HG03066 (cell line): ENCODE results near the gene ELAVL4.
"Not testable (repeated sequence)": the region's sequence is repeated elsewhere in the genome, so short reads cannot be mapped to it uniquely, and the experiment has no call there.

Source experiments
- ATAC-seq: cut with Tn5 transposase; IDR thresholded peaks from one replicate; pipeline ENCODE4 v1.9.1; 2021; ENCODE audit warnings: low read depth; ENCODE audit not compliant: unreplicated experiment

Gene ELAVL4

DNA sequence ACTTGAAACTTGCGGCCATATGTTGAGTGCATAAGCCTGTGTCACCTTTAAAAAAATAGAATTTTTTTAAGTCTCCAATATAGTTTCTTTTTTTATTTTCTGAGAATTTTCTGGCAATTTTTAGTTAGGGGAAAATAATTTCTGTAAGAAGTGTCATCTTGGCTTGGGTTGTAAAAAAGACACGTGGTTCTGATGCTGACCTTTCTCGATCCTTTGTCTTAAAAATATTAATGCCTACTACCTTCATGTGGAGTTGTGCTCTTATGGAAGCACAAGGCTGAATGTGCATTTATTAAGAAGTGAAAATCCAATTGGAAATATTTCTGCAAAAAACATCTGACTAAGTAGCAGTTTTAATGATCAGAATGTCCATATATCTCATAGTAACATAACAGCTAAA, 3.5 kb downstream of the ELAVL4 start:
- ATAC-seq = no peak

- ATAC-seq = no peak
Measured at GRCh38 chr1:50123071-50123470, 14.4 kb downstream of the ELAVL4 start.

DNA sequence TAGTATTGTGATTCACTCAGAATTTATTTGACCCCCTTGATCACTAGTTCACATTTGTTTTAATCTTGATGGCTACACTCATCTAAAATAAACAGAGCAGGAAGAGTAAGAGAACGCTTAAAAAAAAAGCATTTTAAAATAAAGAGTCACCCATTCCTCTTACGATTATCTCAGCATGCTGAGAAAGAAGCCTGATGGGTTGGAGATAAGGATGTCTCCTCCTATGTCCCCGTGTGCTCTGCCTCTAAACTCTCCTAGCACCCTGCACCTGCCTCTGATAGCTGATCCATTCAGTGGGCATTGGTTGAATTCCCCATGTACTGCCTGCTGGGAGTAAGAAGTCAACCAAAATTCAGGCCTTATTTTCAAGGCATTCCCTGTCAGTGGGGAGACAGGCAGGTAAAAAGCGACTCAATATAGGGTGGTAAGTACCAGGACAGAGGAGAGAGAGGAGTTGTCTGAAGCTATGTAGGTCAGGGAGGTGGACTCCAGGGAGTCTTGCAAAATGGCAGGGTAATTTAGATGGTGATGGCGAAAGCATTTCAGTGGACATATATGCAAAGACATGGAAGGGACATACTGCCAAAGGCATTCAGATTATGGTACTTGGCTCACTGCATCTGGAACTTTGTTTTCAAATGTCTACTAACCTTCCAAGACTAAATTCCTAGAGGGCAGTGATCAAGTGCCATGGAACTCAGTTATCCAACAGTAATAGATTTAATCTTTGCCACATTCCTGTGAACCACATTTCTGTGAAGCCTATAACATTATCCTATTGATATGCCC, 18.4 kb downstream of the ELAVL4 start:
- ATAC-seq = no peak

- no peak for ATAC-seq
Measured at GRCh38 chr1:50129201-50129600, 20.5 kb downstream of the ELAVL4 start.

- no peak for ATAC-seq
Measured at GRCh38 chr1:50132347-50132894, 23.7 kb downstream of the ELAVL4 start.

- ATAC-seq = no peak
Measured at GRCh38 chr1:50135716-50136115, 27.0 kb downstream of the ELAVL4 start.

- no peak for ATAC-seq
Measured at GRCh38 chr1:50139339-50140181, 30.8 kb downstream of the ELAVL4 start.

DNA sequence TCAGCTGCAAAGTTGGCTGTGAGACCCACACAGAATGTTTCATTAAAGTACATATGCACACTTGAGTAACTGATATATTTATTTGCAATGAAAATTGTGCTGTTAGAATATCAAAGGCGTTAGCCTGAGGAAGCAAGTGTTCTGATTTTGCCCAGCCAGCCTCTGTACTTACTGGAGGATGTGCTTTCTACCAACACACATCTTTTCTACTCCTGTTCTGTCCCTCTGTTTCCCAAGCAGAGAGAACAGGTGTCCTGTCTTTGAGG, 31.4 kb downstream of the ELAVL4 start:
- ATAC-seq = no peak

DNA sequence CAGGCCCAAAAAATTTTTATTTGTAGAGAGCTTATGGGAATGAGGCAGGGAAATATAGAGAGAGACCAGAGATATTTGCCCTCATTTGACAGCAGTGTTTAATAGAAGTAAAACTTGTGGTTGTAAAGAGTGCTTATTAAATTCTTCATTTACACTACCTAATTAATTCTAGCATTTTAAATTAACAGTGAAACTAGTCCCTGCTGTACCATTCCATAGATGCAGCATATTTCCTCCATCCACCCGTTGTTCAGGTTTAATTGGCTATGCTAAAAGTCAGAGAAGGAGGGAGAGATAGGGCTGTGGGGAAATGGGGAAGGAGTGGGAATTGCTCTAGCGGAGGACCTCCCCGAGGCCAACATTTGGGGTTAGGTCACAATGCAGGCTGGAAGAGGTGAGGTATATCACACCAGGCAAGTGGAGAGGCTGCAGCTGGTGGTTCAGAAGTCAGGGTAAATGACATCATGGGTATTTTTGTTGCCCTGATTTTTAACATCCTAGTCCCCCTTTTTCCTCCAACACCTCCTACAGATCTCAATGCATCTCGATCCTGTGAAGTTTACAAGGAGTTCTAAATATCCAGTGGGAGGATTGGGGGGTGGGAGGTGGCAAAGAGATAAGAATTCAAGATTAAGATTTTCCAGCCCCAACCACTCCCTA, 38.6 kb downstream of the ELAVL4 start:
- ATAC-seq = no peak

GRCh38 chr1:50148142-50148923, 39.6 kb downstream of the ELAVL4 start:
- no peak for ATAC-seq

GRCh38 chr1:50152236-50152635, 43.5 kb downstream of the ELAVL4 start:
- no peak for ATAC-seq

DNA sequence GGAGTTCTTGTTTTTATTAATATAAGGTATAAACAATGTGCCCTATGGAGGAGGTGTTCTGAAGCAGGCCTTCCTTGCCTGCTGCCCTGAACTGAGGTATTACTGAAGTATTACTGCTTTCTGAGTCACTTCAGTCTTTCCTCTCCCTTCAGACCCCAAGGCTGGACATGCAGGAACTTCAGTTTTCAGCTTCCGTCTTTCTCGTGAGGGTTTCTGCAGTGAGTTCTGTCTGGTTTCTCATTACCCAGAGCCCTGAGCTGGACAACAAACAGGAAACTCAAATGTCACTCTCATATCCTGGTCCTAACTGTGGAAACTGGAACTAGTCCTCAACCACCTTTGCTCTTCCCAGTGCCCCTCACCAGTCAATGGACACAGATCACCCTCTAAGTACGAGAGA, 46.8 kb downstream of the ELAVL4 start:
- no peak for ATAC-seq

DNA sequence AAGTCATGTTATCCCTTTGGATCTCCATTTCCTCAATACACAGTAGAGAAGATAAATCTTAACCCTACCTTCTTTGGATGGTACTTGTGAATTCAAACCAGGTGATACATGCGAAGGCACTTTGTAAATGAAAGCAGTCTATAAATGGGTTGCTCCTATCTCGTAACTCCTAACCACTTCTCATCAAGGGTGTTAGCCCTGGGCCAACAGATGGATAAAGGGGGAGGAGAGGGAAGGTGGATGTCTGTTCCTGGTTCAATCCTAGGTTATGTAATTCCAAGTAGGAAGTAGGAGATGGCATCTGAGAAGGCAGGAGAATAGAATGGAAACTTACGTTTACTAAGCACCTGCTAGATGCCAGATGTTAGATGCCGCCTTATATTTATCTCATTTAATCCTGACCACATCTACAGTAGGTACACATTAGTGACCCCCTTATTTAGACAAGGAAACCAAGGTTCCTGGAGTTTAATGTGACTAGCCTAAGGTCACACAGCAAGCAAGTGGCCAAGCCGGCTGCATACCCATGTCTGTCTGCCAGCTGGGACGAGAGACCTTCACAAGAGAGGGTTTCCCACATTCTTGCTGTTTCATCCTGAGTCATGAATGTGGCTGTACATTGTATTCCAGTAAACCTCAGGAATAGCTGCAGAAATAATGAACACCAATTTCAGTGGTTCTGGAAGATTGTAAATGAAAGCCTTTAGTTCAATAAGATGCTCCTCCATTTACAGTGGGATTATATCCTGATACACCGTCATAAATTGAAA, 47.7 kb downstream of the ELAVL4 start:
- ATAC-seq = no peak

DNA sequence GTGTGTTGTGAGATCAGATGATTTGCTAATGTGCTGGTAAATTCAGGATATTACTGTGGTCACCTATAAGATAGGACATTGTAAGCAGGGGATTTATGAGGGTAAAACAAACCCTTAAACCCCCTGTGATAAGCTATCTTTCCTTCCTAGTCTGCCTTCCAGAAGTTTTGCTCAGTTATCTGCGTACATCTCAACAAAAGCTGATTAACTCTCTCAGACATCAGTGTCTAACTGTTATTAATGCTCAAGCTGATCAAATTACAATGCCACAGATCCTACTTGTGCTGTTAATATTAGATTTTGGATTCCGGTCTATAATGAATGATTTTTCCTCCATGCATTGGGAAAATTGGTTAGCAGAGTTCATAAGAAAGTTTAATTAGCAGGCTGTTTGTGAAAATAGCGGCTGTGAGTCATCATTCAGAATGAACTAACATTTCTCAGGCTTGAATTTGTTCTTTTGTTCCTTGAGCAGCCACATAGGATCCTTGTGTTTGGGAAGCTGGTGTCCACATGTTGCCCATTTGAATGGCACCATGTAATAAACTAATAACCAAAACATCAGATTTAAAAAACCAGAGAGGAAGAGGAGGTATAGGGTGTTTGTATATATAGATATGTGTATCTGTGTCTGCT, 48.7 kb downstream of the ELAVL4 start:
- no peak for ATAC-seq

GRCh38 chr1:50158421-50158820, 49.7 kb downstream of the ELAVL4 start:
- no peak for ATAC-seq

DNA sequence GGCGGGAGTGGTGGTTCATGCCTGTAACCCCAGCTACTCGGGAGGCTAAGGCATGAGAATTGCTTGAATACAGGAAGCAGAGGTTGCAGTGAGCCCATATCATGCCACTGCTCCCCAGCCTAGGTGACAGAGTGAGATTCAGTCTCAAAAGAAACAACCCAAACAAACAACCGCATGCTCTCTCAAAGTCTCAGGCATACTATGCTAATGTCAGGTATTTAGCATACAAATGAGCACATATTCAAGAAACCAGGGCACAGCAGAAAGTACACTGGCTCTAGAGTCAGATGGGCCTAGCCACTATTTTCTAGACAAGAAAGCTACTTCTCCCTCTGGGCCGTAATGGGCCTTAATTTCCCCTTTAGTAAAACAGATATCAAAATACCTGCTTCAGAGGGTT, 55.0 kb downstream of the ELAVL4 start:
- no peak for ATAC-seq

- ATAC-seq = not testable (repeated sequence)
Measured at GRCh38 chr1:50166351-50166750, 57.6 kb downstream of the ELAVL4 start.

- ATAC-seq = no peak
Measured at GRCh38 chr1:50172299-50172698, 63.6 kb downstream of the ELAVL4 start.

GRCh38 chr1:50174101-50174500, 65.4 kb downstream of the ELAVL4 start:
- ATAC-seq = no peak
